OCI-LY7 (cell line): Measurements from ENCODE around the gene KATNA1.

Experiments
- CTCF ChIP-seq: fragments of 200-600 bp; sonication (generic); conservative IDR thresholded peaks from 2 replicates; pipeline ENCODE4 v1.5.1; 2014; ENCODE audit warnings: mild to moderate bottlenecking, antibody characterized with exemption, low read length, moderate library complexity, mixed read lengths
- EZH2phosphoT487 ChIP-seq: fragments of 200-600 bp; sonication (generic); IDR thresholded peaks from 2 replicates; pipeline ENCODE4 v1.6.1; 2018; ENCODE audit warnings: low read depth, borderline replicate concordance, mild to moderate bottlenecking, mixed run types, antibody characterized with exemption, low read length, moderate library complexity, mixed read lengths

GRCh38 chr6:149593408-149593807 lies 55.1 kb downstream of the KATNA1 start:
- TF ChIP-seq CTCF (no peak), EZH2phosphoT487 (no peak)
